HCEC 1CT (cell line): ENCODE results near the gene MAN1C1.

Experiments used
- DNase-seq: peaks from one replicate; pipeline ENCODE4 v3.0.0-alpha.2; 2017

The MAN1C1 gene

GRCh38 chr1:25787760-25788166 lies 171.2 kb downstream of the MAN1C1 start:
- no peak for DNase-seq

GRCh38 chr1:25790472-25790871 lies 173.9 kb downstream of the MAN1C1 start:
- DNase-seq, result no peak

- DNase-seq, result no peak
Measured at GRCh38 chr1:25792115-25792514, 175.5 kb downstream of the MAN1C1 start.

- no peak for DNase-seq
Measured at GRCh38 chr1:25793585-25794170, 177.1 kb downstream of the MAN1C1 start.

GRCh38 chr1:25794325-25794724 lies 177.7 kb downstream of the MAN1C1 start:
- DNase-seq, result no peak

- DNase-seq, result no peak
Measured at GRCh38 chr1:25795211-25795610, 178.6 kb downstream of the MAN1C1 start.

- no peak for DNase-seq
Measured at GRCh38 chr1:25795946-25796810, 179.6 kb downstream of the MAN1C1 start.

- peak; percentile 55 for DNase-seq
Measured at GRCh38 chr1:25796811-25797458, 180.3 kb downstream of the MAN1C1 start.

GRCh38 chr1:25797939-25798338 lies 181.3 kb downstream of the MAN1C1 start:
- no peak for DNase-seq

GRCh38 chr1:25798666-25799351 lies 182.2 kb downstream of the MAN1C1 start:
- no peak for DNase-seq

- no peak for DNase-seq
Measured at GRCh38 chr1:25799352-25799934, 182.9 kb downstream of the MAN1C1 start.

- DNase-seq, result no peak
Measured at GRCh38 chr1:25799935-25800702, 183.5 kb downstream of the MAN1C1 start, which contains the start of gene SELENON. TSS of gene SELENON (plus strand) at chr1:25800193. CDS start at chr1:25800231, 38 bp downstream.

- DNase-seq, result no peak
Measured at GRCh38 chr1:25800703-25801377, 184.2 kb downstream of the MAN1C1 start.

- no peak for DNase-seq
Measured at GRCh38 chr1:25802915-25803314, 186.3 kb downstream of the MAN1C1 start.

- no peak for DNase-seq
Measured at GRCh38 chr1:25803368-25803767, 186.8 kb downstream of the MAN1C1 start.

GRCh38 chr1:25804244-25804963 lies 187.8 kb downstream of the MAN1C1 start:
- DNase-seq, result no peak

- no peak for DNase-seq
Measured at GRCh38 chr1:25804964-25805862, 188.6 kb downstream of the MAN1C1 start.

- no peak for DNase-seq
Measured at GRCh38 chr1:25805863-25806225, 189.3 kb downstream of the MAN1C1 start.

GRCh38 chr1:25806418-25806817 lies 189.8 kb downstream of the MAN1C1 start:
- DNase-seq, result no peak
